SK-N-SH treated with all-trans-retinoic acid at 6 μM for 48 hours (cell line): ENCODE measurements around the gene AUTS2.

Experiments used
- ATAC-seq: fragments of 200-7000 bp; cut with Tn5 transposase; 3 replicates; pipeline ENCODE4 v1.9.1; 2020; ENCODE audit warnings: mild to moderate bottlenecking, moderate library complexity
- ARNTL ChIP-seq: fragments of 450-650 bp; formaldehyde crosslinking; IDR thresholded peaks from 2 replicates; pipeline ENCODE4 v1.5.0; 2020; ENCODE audit warnings: low read depth, mild to moderate bottlenecking, moderate library complexity, borderline replicate concordance
- BACH2 ChIP-seq: fragments of 250-450 bp; sonication (Bioruptor Pico); IDR thresholded peaks from 2 replicates; pipeline ENCODE4 v1.9.0; 2021; ENCODE audit warnings: mild to moderate bottlenecking, borderline replicate concordance
- CSDC2 ChIP-seq: fragments of 250-450 bp; sonication (Bioruptor Pico); IDR thresholded peaks from 2 replicates; pipeline ENCODE4 v1.5.0; 2020; ENCODE audit warnings: mild to moderate bottlenecking, moderate library complexity
- ESRRG ChIP-seq: fragments of 250-450 bp; sonication (Bioruptor Pico); IDR thresholded peaks from 2 replicates; pipeline ENCODE4 v1.6.1; 2021; ENCODE audit warnings: mild to moderate bottlenecking
- GLIS3 ChIP-seq: fragments of 250-450 bp; sonication (Bioruptor Pico); IDR thresholded peaks from 2 replicates; pipeline ENCODE4 v1.5.0; 2020; ENCODE audit warnings: mild to moderate bottlenecking, moderate library complexity
- ISL1 ChIP-seq: fragments of 250-450 bp; sonication (Bioruptor Pico); IDR thresholded peaks from 2 replicates; pipeline ENCODE4 v2.1.2; 2022; ENCODE audit warnings: mild to moderate bottlenecking, moderate library complexity
- OSR1 ChIP-seq: fragments of 250-450 bp; sonication (Bioruptor Pico); IDR thresholded peaks from 2 replicates; pipeline ENCODE4 v1.8.0; 2022; ENCODE audit warnings: moderate library complexity, mild to moderate bottlenecking, inconsistent platforms
- PPARA ChIP-seq: fragments of 250-450 bp; sonication (Bioruptor Pico); IDR thresholded peaks from 2 replicates; pipeline ENCODE4 v1.5.0; 2020; ENCODE audit warnings: mild to moderate bottlenecking, borderline replicate concordance
- RARB ChIP-seq: fragments of 250-450 bp; sonication (Bioruptor Pico); IDR thresholded peaks from 2 replicates; pipeline ENCODE4 v1.8.0; 2021; ENCODE audit warnings: mild to moderate bottlenecking, moderate library complexity
- SNAI2 ChIP-seq: fragments of 250-450 bp; sonication (Bioruptor Pico); IDR thresholded peaks from 2 replicates; pipeline ENCODE4 v1.5.0; 2020; ENCODE audit warnings: mild to moderate bottlenecking, moderate library complexity
- TCF4 ChIP-seq: fragments of 250-450 bp; sonication (Bioruptor Pico); IDR thresholded peaks from 2 replicates; pipeline ENCODE4 v1.8.0; 2021; ENCODE audit warnings: mild to moderate bottlenecking, moderate library complexity, borderline replicate concordance
- ZC3H10 ChIP-seq: fragments of 250-450 bp; sonication (Bioruptor Pico); IDR thresholded peaks from 2 replicates; pipeline ENCODE4 v1.5.1; 2021; ENCODE audit warnings: mild to moderate bottlenecking, moderate library complexity
- ZFP3 ChIP-seq: fragments of 250-450 bp; sonication (Bioruptor Pico); IDR thresholded peaks from 2 replicates; pipeline ENCODE4 v1.5.0; 2020; ENCODE audit warnings: mild to moderate bottlenecking, moderate library complexity
- ZFP30 ChIP-seq: fragments of 450-650 bp; formaldehyde crosslinking; IDR thresholded peaks from 2 replicates; pipeline ENCODE4 v1.5.0; 2022; ENCODE audit warnings: mild to moderate bottlenecking, moderate library complexity
- ZNF565 ChIP-seq: fragments of 450-650 bp; formaldehyde crosslinking; conservative IDR thresholded peaks from 2 replicates; pipeline ENCODE4 v1.5.0; 2020; ENCODE audit warnings: low read depth, mild to moderate bottlenecking, moderate library complexity
- ZNF70 ChIP-seq: fragments of 450-650 bp; formaldehyde crosslinking; IDR thresholded peaks from 2 replicates; pipeline ENCODE4 v1.5.0; 2020; ENCODE audit warnings: mild to moderate bottlenecking, moderate library complexity
- ZNF8 ChIP-seq: fragments of 450-650 bp; formaldehyde crosslinking; IDR thresholded peaks from 2 replicates; pipeline ENCODE4 v1.5.0; 2020; ENCODE audit warnings: mild to moderate bottlenecking, moderate library complexity
- TF ChIP-seq, protein P1 (sequence below): fragments of 250-450 bp; sonication (Bioruptor Pico); IDR thresholded peaks from 2 replicates; pipeline ENCODE4 v1.5.1; 2020; ENCODE audit warnings: low read depth, mild to moderate bottlenecking, moderate library complexity
- TF ChIP-seq, protein P2 (sequence below): fragments of 250-450 bp; sonication (Bioruptor Pico); IDR thresholded peaks from 2 replicates; pipeline ENCODE4 v1.5.1; 2021; ENCODE audit warnings: mild to moderate bottlenecking, moderate library complexity
- TF ChIP-seq, protein P3 (sequence below): fragments of 250-450 bp; sonication (Bioruptor Pico); IDR thresholded peaks from 2 replicates; pipeline ENCODE4 v1.8.0; 2021; ENCODE audit warnings: low read depth, mild to moderate bottlenecking, moderate library complexity, borderline replicate concordance

AUTS2 gene

DNA sequence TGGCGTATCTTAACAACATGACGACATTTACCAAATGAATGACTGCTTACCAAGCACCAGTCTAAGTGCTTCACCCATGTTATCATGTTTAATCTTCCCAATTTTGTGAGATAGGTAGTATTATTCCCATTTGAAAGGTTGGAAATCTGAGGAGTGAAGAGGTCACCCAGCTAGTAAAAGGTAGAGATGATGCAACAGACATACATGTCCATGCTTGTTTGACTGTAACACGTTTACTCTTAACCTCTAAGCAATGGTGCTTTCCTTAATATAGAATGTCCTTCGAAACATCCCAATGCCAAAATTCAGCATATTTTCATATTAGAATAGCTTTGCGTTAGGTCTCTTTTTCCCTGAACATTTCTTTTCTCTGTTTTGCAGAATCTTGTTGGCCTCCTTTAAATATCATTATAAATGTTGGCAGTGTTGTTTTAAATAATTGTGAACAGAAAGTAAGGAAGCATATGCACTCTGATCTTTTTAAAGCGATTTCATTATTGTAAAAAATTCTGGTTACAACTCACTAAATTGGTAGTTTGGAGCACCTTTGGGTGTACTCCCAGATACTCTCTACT is 722.8 kb downstream of the AUTS2 start:
- TF ChIP-seq ZFP3 (no peak), ZC3H10 (CRISPR knock-in tag) (no peak), ESRRG (no peak), RARB (CRISPR knock-in tag) (no peak), ISL1 (CRISPR knock-in tag) (no peak), ZNF565 (CRISPR knock-in tag) (no peak), ZFP30 (no peak), ZNF8 (CRISPR knock-in tag) (no peak), ZNF70 (CRISPR knock-in tag) (no peak)
- ATAC-seq: no peak

DNA sequence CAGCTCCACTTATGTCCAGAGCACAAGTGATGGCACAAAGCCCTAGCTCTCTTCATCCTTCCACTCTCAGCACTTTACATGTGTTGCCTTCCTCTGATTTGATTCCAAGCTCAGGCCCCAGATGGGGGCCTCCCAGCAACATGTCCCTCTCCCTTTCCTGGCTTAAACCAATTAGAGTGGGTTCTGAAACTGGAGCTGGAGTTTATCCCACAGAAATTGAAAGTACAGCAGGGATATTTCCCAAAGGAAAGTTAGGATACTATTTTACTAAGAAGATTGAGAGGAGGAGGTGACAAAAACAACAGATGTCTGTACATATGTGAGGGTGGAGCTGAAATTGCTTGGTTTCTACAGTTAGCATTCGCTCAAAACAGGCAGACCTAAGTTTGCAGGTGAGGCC is 724.6 kb downstream of the AUTS2 start:
- TF ChIP-seq OSR1 (no peak), GLIS3 (CRISPR knock-in tag) (no peak), ZNF565 (CRISPR knock-in tag) (no peak), SNAI2 (CRISPR knock-in tag) (no peak), CSDC2 (CRISPR knock-in tag) (no peak), ZNF70 (CRISPR knock-in tag) (no peak), PPARA (CRISPR knock-in tag) (no peak)
- ATAC-seq: no peak

DNA sequence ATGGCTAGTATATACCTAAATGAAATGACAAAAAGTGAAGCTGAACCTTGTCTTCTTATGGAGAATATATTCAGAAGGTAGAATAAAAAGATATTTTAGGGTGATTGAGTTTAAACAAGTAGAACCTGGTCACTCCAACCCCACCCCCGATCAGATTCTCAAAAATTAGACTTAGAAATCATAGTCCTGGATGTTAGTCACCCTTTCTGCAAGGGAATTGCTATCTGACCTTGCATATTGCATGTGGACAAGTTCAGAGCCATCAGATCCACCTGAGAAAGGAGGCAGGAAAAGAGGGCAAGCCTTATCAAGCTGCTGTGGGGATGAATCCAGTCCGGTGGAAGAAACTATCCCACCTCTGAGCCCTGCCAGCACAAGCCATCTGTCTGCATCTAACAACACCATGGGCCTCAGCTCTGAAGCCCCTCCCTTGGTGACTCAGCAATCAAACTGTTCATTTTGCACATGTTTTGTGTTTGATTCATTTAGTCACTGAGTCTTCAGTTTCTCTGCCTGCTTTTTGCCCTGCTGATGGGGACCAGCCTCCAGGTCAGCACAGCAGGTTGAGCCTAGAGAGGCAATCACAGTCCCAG is 727.3 kb downstream of the AUTS2 start:
- peak; percentile 99 for ATAC-seq
- TF ChIP-seq ISL1 (CRISPR knock-in tag) (0 out of 2 replicates have a peak, but pooled peaks have one; percentile 28), ZNF8 (CRISPR knock-in tag) (no peak), BACH2 (CRISPR knock-in tag) (no peak), ZNF565 (CRISPR knock-in tag) (no peak), RARB (CRISPR knock-in tag) (no peak)
- TF ChIP-seq, protein P1, sequence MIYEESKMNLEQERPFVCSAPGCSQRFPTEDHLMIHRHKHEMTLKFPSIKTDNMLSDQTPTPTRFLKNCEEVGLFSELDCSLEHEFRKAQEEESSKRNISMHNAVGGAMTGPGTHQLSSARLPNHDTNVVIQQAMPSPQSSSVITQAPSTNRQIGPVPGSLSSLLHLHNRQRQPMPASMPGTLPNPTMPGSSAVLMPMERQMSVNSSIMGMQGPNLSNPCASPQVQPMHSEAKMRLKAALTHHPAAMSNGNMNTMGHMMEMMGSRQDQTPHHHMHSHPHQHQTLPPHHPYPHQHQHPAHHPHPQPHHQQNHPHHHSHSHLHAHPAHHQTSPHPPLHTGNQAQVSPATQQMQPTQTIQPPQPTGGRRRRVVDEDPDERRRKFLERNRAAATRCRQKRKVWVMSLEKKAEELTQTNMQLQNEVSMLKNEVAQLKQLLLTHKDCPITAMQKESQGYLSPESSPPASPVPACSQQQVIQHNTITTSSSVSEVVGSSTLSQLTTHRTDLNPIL (CRISPR knock-in tag): no peak

DNA sequence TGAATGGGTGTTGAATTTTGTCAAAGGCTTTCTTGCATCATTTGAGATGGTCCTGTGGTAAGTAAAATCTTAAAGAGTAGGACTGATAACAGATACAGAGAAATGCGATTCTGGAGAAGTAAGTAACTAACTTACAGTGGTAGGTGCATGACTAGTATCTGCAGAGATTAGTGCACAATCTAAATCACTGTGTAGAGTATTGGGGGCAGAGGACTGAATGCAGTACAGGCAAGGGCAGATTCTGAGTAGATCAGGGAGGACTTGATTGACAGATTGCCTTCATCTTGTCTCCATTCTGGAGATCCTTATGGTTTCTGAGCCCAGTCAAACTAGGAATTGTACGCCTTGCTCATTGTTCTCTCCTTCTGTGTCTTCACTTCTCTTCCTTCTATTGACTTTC is 736.0 kb downstream of the AUTS2 start:
- no peak for ATAC-seq
- no peak for TF ChIP-seq ZC3H10 (CRISPR knock-in tag)
- TF ChIP-seq, protein P1 (CRISPR knock-in tag): no peak

DNA sequence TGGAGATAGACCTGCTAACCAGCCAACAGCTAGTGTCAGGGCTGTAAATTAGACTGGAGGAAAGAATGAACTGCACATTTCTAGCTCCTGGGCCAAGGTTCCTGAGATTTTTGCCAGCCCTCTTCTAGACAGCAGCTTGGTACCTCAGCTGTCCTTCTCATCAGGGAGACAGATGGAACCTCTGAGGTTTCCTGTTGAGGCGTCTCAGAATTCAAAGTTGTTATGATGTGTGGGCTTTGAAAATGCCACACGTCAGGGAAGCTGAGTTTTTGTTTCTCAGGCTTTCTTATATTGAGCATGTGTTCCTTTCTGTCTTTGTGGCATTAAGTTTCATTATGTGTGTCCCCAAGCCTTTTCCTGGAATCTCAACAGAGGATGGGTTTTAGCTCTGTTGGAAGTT is 736.6 kb downstream of the AUTS2 start:
- TF ChIP-seq ZFP3 (no peak), ZC3H10 (CRISPR knock-in tag) (no peak), PPARA (CRISPR knock-in tag) (no peak), SNAI2 (CRISPR knock-in tag) (no peak), ISL1 (CRISPR knock-in tag) (no peak), TCF4 (CRISPR knock-in tag) (no peak), ARNTL (CRISPR knock-in tag) (no peak), ESRRG (no peak), ZNF70 (CRISPR knock-in tag) (no peak)
- TF ChIP-seq, protein P2, sequence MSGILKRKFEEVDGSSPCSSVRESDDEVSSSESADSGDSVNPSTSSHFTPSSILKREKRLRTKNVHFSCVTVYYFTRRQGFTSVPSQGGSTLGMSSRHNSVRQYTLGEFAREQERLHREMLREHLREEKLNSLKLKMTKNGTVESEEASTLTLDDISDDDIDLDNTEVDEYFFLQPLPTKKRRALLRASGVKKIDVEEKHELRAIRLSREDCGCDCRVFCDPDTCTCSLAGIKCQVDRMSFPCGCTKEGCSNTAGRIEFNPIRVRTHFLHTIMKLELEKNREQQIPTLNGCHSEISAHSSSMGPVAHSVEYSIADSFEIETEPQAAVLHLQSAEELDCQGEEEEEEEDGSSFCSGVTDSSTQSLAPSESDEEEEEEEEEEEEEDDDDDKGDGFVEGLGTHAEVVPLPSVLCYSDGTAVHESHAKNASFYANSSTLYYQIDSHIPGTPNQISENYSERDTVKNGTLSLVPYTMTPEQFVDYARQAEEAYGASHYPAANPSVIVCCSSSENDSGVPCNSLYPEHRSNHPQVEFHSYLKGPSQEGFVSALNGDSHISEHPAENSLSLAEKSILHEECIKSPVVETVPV (CRISPR knock-in tag): no peak
- TF ChIP-seq, protein P1 (CRISPR knock-in tag): no peak
- no peak for ATAC-seq

DNA sequence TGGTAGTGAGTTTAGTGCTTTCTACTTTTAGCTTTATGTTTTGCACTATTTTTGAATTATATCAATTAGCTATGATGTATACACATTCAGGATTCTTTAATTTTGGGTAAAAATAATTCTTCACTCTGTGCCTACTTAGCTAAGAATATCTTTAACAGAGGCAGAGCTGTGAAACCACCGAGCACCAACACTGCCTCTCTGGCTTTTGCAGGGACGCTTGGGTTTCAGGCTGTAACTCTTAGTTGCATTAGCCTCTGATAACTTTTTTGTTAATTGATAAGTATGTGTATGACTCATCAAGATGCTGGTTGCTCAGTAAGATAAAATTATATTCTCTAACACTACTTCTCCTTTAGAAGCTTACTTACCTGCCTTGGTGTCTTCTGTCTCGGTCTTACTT is 738.3 kb downstream of the AUTS2 start:
- no peak for ATAC-seq
- TF ChIP-seq PPARA (CRISPR knock-in tag) (no peak), OSR1 (no peak), RARB (CRISPR knock-in tag) (no peak), ARNTL (CRISPR knock-in tag) (no peak), ZFP30 (no peak), ZC3H10 (CRISPR knock-in tag) (no peak), CSDC2 (CRISPR knock-in tag) (no peak)
- TF ChIP-seq, protein P2 (CRISPR knock-in tag): no peak
- TF ChIP-seq, protein P3, sequence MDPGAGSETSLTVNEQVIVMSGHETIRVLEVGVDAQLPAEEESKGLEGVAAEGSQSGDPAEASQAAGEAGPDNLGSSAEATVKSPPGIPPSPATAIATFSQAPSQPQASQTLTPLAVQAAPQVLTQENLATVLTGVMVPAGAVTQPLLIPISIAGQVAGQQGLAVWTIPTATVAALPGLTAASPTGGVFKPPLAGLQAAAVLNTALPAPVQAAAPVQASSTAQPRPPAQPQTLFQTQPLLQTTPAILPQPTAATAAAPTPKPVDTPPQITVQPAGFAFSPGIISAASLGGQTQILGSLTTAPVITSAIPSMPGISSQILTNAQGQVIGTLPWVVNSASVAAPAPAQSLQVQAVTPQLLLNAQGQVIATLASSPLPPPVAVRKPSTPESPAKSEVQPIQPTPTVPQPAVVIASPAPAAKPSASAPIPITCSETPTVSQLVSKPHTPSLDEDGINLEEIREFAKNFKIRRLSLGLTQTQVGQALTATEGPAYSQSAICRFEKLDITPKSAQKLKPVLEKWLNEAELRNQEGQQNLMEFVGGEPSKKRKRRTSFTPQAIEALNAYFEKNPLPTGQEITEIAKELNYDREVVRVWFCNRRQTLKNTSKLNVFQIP (CRISPR knock-in tag): no peak
- TF ChIP-seq, protein P1 (CRISPR knock-in tag): no peak
